Measurements from ENCODE around the gene BIRC2. TPM values are rescaled to one million over a fixed set of nuclear protein-coding genes. Genes with fewer than 3 reads are reported as not detected.

The BIRC2 gene
- total and polyA plus RNA-seq, 10 of the 15 experiments (the other 5 are each of a cell fraction or from before 2014, with no cell fraction given) = 13.8 to 75.8 (median 26.5) TPM

GRCh38 chr11:102387043-102387781 is 40.2 kb downstream of the BIRC2 start:
- ChIA-PET CTCF (interaction anchor here (1.6 kb wide), 1 partner anchor 9 kb away, joined by 4 read pairs; no protein-coding TSS in a partner anchor), RAD21 (ENCODE audit: unreplicated experiment) (interaction anchor here (0.6 kb wide), 1 partner anchor 137 kb away, joined by 3 read pairs; no protein-coding TSS in a partner anchor), POLR2A (no interaction called here), SMC1A (ENCODE audit: uncharacterized antibody, unreplicated experiment) (interaction anchor here (1.3 kb wide), 1 partner anchor 109 kb away, joined by 3 read pairs; no protein-coding TSS in a partner anchor)
- Histone ChIP-seq H3K9ac (ENCODE audit: control insufficient read depth, insufficient read depth, low read length) (no peak overlapping the region), H3K27me3 (replicated peaks in 1 of 2; ENCODE audit: control insufficient read depth in 2 of 2, insufficient read depth in 2 of 2, low read length in 1 of 2) (no peaks in the 10 kb centered on the region), H3K4me2 (ENCODE audit: control insufficient read depth, insufficient read depth) (no peak overlapping the region), H3K27ac (ENCODE audit: control insufficient read depth, insufficient read depth) (no peak overlapping the region), H3K9me3 (replicated peaks; ENCODE audit: control insufficient read depth, insufficient read depth, low read length) (peaks cover 5% of the 10 kb centered on the region; the same call in 2 of the 3 replicates), H3K4me3 (no peak overlapping the region), H3K4me1 (ENCODE audit: control insufficient read depth, insufficient read depth, low read length) (no peaks in the 10 kb centered on the region; the same call in 1 of the 2 replicates), H4K20me1 (ENCODE audit: control insufficient read depth, insufficient read depth) (no peaks in the 10 kb centered on the region), H2AFZ (ENCODE audit: control insufficient read depth, low read depth, low read length) (no peak overlapping the region), H3K79me2 (ENCODE audit: control insufficient read depth, insufficient read depth, low read length) (no peaks in the 10 kb centered on the region; the same call in 1 of the 2 replicates), H3K36me3 (ENCODE audit: control insufficient read depth in 2 of 2, insufficient read depth in 2 of 2, low read length in 1 of 2) (peaks cover 9 to 14% of the 10 kb centered on the region in 2 experiments; a peak in 3 of 4 replicates)
- intact Hi-C loops (cut with micrococcal nuclease; ENCODE audit: unreplicated experiment) = no loop called here
- FAIRE-seq (no peak), DNase-seq (ENCODE audit: low read depth, low spot score) (no peak), ATAC-seq (no peak)
- in situ Hi-C loops (cut with MboI) = loop anchor here (25.0 kb wide), 1 partner anchor 100 kb away; no protein-coding TSS in a partner anchor
- no TSS peak for BruUV-seq (replicated peaks)
- WGBS (ENCODE audit: insufficient coverage, insufficient replicate concordance, low lambda C conversion rate, missing lambda C conversion rate) = 95% methylated on average over 8 of the region's 8 CpGs
- TF ChIP-seq MAX (IDR thresholded peaks at IDR 0.05; ENCODE audit: low read depth, low read length) = no peak
- TF ChIP-seq REST (IDR thresholded peaks at IDR 0.05; ENCODE audit: low read depth, low read length) = no peak
- no peak for TF ChIP-seq BCLAF1 (IDR thresholded peaks at IDR 0.05)
- TF ChIP-seq PKNOX1 (IDR thresholded peaks at IDR 0.05) = no peak
- no peak for TF ChIP-seq ZBED1 (IDR thresholded peaks at IDR 0.05; ENCODE audit: borderline replicate concordance)
- no peak for TF ChIP-seq SREBF2 (IDR thresholded peaks at IDR 0.05; ENCODE audit: low read length)
- no peak for TF ChIP-seq HSF1 (IDR thresholded peaks at IDR 0.05; ENCODE audit: low read depth, low read length)
- no peak for TF ChIP-seq LARP7 (IDR thresholded peaks at IDR 0.05)
- no peak for TF ChIP-seq BHLHE40 (IDR thresholded peaks at IDR 0.05; ENCODE audit: borderline replicate concordance in 1 of 2, low read depth in 2 of 2, low read length in 1 of 2)
- TF ChIP-seq POU2F2 (IDR thresholded peaks at IDR 0.05; ENCODE audit: borderline replicate concordance, low read depth, low read length) = no peak
- no peak for TF ChIP-seq MLLT1 (IDR thresholded peaks at IDR 0.05)

All from GM12878 (cell line).